Type B pancreatic cell (in vitro differentiated cells): ENCODE results near the gene PDE4B. TPM values are rescaled to one million over a fixed set of nuclear protein-coding genes. Genes with fewer than 3 reads are reported as not detected.

Source experiments
- DNase-seq: peaks from one replicate; pipeline ENCODE4 v3.0.0; 2021; ENCODE audit warnings: mixed read lengths; ENCODE audit not compliant: unreplicated experiment; ENCODE audit errors: extremely low spot score
- H3K27ac Mint-ChIP-seq: 2 replicates; pipeline ENCODE4 v1.8.0; 2021; ENCODE audit warnings: mild to moderate bottlenecking, mixed read lengths
- H3K27me3 Mint-ChIP-seq: 2 replicates; pipeline ENCODE4 v1.8.0; 2021; ENCODE audit warnings: mixed read lengths
- H3K36me3 Mint-ChIP-seq: 2 replicates; pipeline ENCODE4 v1.8.0; 2021; ENCODE audit warnings: mixed read lengths
- H3K4me1 Mint-ChIP-seq: one replicate; pipeline ENCODE4 v1.8.0; 2021; ENCODE audit warnings: mixed read lengths; ENCODE audit not compliant: unreplicated experiment
- H3K4me3 Mint-ChIP-seq: 2 replicates; pipeline ENCODE4 v1.8.0; 2021; ENCODE audit warnings: mild to moderate bottlenecking, mixed read lengths
- H3K9me3 Mint-ChIP-seq: 2 replicates; pipeline ENCODE4 v1.8.0; 2021; ENCODE audit warnings: mixed read lengths
- CTCF ChIP-seq: fragments of 200-600 bp; sonication (generic); conservative IDR thresholded peaks from 2 replicates; pipeline ENCODE4 v1.5.0; 2021; ENCODE audit warnings: antibody characterized with exemption, mild to moderate bottlenecking
- total RNA-seq: library from RNA; stranded (reverse); gene quantifications from 2 replicates; pipeline ENCODE4 v1.2.1, GENCODE V29; 2021; ENCODE audit warnings: low replicate concordance

Gene PDE4B
- total RNA-seq, 1 donor from 2014 or later = 4.7 TPM

DNA sequence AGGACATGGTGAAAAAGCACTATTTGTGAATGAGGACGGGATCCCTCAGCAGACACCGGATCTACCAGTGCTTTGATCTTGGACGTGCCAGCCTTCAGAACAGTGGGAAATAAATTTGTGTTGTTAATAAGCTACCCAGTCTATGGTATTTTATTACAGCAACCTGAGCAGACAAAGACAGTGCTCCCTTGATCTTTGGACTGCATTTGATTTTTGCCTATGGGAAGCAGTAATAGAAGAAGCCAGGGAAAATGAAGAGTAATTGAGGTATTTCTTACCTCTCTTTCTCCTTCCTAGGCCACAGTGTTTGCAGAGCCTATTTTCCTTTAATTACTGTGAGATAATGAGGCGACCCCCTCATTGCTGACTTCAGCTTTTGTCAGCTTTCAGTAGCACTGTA, 87.9 kb downstream of the PDE4B start:
- Mint-ChIP-seq H3K27ac (no peak overlapping the region), H3K27me3 (no peaks in the 10 kb centered on the region), H3K4me1 (peaks cover 8% of the 10 kb centered on the region), H3K4me3 (no peak overlapping the region), H3K36me3 (no peaks in the 10 kb centered on the region), H3K9me3 (no peaks in the 10 kb centered on the region)
- no peak for TF ChIP-seq CTCF
- no peak for DNase-seq

DNA sequence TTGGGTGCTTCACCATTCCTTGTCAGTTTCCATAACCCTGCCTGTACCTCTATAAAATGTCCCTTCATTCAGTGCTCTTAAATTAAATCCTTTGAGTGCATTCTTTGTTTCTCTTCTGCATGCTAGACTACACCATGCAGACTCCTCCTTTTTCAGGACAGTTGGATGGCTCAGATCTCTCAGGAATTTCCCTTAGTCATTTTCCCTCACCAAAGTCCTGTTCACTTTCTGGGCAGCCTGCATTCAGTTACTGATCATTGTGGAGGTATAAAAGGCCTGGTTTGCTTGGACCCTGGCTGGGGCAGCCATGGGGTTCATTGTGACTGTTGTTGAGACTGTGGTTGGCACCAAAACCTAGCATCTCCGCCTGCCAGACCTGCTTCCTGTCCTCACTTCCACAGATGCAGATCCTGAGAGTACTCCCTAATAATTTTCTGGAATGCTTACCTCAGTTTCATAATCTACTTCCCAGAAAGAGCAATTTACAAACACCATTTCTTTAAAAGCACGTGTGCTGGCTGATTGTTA, 88.4 kb downstream of the PDE4B start:
- H3K27ac Mint-ChIP-seq = no peak overlapping the region
- peaks cover 8% of the 10 kb centered on the region for H3K4me1 Mint-ChIP-seq
- no peak overlapping the region for H3K4me3 Mint-ChIP-seq
- H3K27me3 Mint-ChIP-seq = no peaks in the 10 kb centered on the region
- H3K9me3 Mint-ChIP-seq = no peaks in the 10 kb centered on the region
- no peak for TF ChIP-seq CTCF
- no peak for DNase-seq
- H3K36me3 Mint-ChIP-seq = no peaks in the 10 kb centered on the region

- peaks cover 8% of the 10 kb centered on the region for H3K4me1 Mint-ChIP-seq
- no peaks in the 10 kb centered on the region for H3K9me3 Mint-ChIP-seq
- DNase-seq = no peak
- H3K36me3 Mint-ChIP-seq = no peaks in the 10 kb centered on the region
- no peak overlapping the region for H3K4me3 Mint-ChIP-seq
- no peak overlapping the region for H3K27ac Mint-ChIP-seq
- no peak for TF ChIP-seq CTCF
- H3K27me3 Mint-ChIP-seq = no peaks in the 10 kb centered on the region
Measured at GRCh38 chr1:65882076-65882475, 89.4 kb downstream of the PDE4B start.

GRCh38 chr1:65889441-65889840, 96.7 kb downstream of the PDE4B start:
- H3K4me1 Mint-ChIP-seq = no peaks in the 10 kb centered on the region
- H3K9me3 Mint-ChIP-seq = no peaks in the 10 kb centered on the region
- no peaks in the 10 kb centered on the region for H3K27me3 Mint-ChIP-seq
- no peak for TF ChIP-seq CTCF
- DNase-seq = no peak
- H3K36me3 Mint-ChIP-seq = no peaks in the 10 kb centered on the region
- H3K4me3 Mint-ChIP-seq = no peak overlapping the region
- H3K27ac Mint-ChIP-seq = no peak overlapping the region

DNA sequence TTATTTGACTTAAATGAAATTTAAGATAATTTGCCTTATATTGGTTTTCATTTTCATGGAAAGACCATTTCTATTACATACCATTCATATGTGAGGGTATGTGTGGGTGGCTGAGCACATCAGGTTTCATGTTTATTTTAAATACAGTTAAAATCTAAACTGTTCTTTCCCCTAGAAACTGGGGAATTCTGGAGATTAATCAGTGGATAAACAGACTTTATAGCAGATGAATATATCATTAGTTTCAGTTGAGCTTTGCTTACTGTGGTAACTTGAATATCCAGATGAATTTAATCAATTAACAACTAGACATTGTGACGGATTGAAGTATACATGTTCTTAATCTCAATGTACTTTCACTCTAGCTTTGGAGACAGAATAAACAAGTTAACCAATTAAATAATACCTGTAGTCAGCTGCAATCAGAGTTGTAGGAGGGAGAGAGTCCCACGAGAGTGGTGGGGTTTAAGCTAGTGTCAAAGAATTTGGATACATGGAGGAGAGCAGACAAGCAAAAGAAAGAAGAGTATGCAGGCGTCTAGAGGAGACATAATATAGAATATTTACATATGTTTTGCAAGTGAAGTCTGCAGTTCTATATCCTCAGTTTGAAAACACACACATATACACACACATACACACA, 97.6 kb downstream of the PDE4B start:
- Mint-ChIP-seq H3K27ac (no peak overlapping the region), H3K36me3 (no peaks in the 10 kb centered on the region), H3K9me3 (no peaks in the 10 kb centered on the region), H3K27me3 (no peaks in the 10 kb centered on the region), H3K4me3 (no peak overlapping the region), H3K4me1 (no peaks in the 10 kb centered on the region)
- DNase-seq = no peak
- TF ChIP-seq CTCF = no peak
